Calu3 (cell line): Measurements from ENCODE around the gene ZNF691. TPM values are rescaled to one million over a fixed set of nuclear protein-coding genes. Genes with fewer than 3 reads are reported as not detected.

Source experiments
- BruUV-seq: library from RNA; stranded (reverse); fragments of 400-500 nt; replicated peaks from 2 replicates; lab custom pipeline; 2021; lab: Mats Ljungman, UMichigan
- CTCF ChIA-PET: fragments of 300-600 bp; sonication (Branson Sonifier 250); formaldehyde crosslinking; loops from one replicate; lab custom pipeline; 2022; ENCODE audit warnings: antibody characterized with exemption; lab: Charles Lee
- DNase-seq: peaks from one replicate; pipeline ENCODE4 v3.0.0; 2022
- H3K27ac Mint-ChIP-seq: one replicate; pipeline ENCODE4 v1.8.0; 2022; ENCODE audit warnings: mixed read lengths; ENCODE audit not compliant: unreplicated experiment
- H3K27me3 Mint-ChIP-seq: one replicate; pipeline ENCODE4 v1.8.0; 2022; ENCODE audit warnings: mixed read lengths; ENCODE audit not compliant: unreplicated experiment
- H3K36me3 Mint-ChIP-seq: one replicate; pipeline ENCODE4 v1.8.0; 2022; ENCODE audit warnings: mild to moderate bottlenecking, moderate library complexity, mixed read lengths; ENCODE audit not compliant: insufficient read depth, unreplicated experiment
- H3K4me1 Mint-ChIP-seq: one replicate; pipeline ENCODE4 v1.8.0; 2022; ENCODE audit warnings: mild to moderate bottlenecking, low read depth, mixed read lengths; ENCODE audit not compliant: unreplicated experiment
- H3K4me3 Mint-ChIP-seq: one replicate; pipeline ENCODE4 v1.8.0; 2022; ENCODE audit warnings: mild to moderate bottlenecking, low read depth, moderate library complexity, mixed read lengths; ENCODE audit not compliant: unreplicated experiment
- H3K9me3 Mint-ChIP-seq: one replicate; pipeline ENCODE4 v1.8.0; 2022; ENCODE audit warnings: low read depth, mixed read lengths; ENCODE audit not compliant: unreplicated experiment
- CTCF ChIP-seq: fragments of 200-600 bp; IDR thresholded peaks from one replicate; pipeline ENCODE4 v1.8.0; 2022; ENCODE audit warnings: antibody characterized with exemption; ENCODE audit not compliant: unreplicated experiment
- intact Hi-C: fragments of 100-400 bp; cut with micrococcal nuclease; formaldehyde crosslinking; loops from one replicate; pipeline ENCODE4 v1.10.0; 2022; ENCODE audit not compliant: unreplicated experiment
- total RNA-seq: library from RNA; stranded (reverse); gene quantifications from 2 replicates; pipeline ENCODE4 v1.2.3, GENCODE V29; 2022

ZNF691 gene
- total RNA-seq, 1 experiment from 2014 or later, result 12.0 TPM

- H3K27ac Mint-ChIP-seq, result no peak overlapping the region
- CTCF ChIA-PET, result no interaction called here
- TF ChIP-seq CTCF, result no peak
- peaks cover 18% of the 10 kb centered on the region for H3K27me3 Mint-ChIP-seq
- no TSS peak for BruUV-seq
- no peak overlapping the region for H3K4me3 Mint-ChIP-seq
- no peak for DNase-seq
- H3K36me3 Mint-ChIP-seq, result no peaks in the 10 kb centered on the region
- H3K9me3 Mint-ChIP-seq, result no peaks in the 10 kb centered on the region
- intact Hi-C loops, result no loop called here
- no peaks in the 10 kb centered on the region for H3K4me1 Mint-ChIP-seq
These were observed 39.8 kb downstream of the ZNF691 start for GRCh38 chr1:42886046-42886739.

GRCh38 chr1:42886800-42887199, 40.4 kb downstream of the ZNF691 start:
- intact Hi-C loops, result no loop called here
- DNase-seq, result no peak
- Mint-ChIP-seq H3K4me3 (no peak overlapping the region), H3K27me3 (peaks cover 24% of the 10 kb centered on the region), H3K36me3 (no peaks in the 10 kb centered on the region), H3K9me3 (no peaks in the 10 kb centered on the region), H3K4me1 (no peaks in the 10 kb centered on the region), H3K27ac (no peak overlapping the region)
- no TSS peak for BruUV-seq
- TF ChIP-seq CTCF, result no peak
- CTCF ChIA-PET, result no interaction called here

- Mint-ChIP-seq H3K4me3 (no peak overlapping the region), H3K27ac (no peak overlapping the region), H3K4me1 (no peaks in the 10 kb centered on the region), H3K27me3 (peaks cover 29% of the 10 kb centered on the region), H3K9me3 (no peaks in the 10 kb centered on the region), H3K36me3 (no peaks in the 10 kb centered on the region)
- TF ChIP-seq CTCF, result no peak
- no TSS peak for BruUV-seq
- DNase-seq, result no peak
- intact Hi-C loops, result no loop called here
- CTCF ChIA-PET, result no interaction called here
These were observed 41.0 kb downstream of the ZNF691 start for GRCh38 chr1:42887366-42887765.

GRCh38 chr1:42888013-42888633, 41.7 kb downstream of the ZNF691 start:
- Mint-ChIP-seq H3K4me3 (no peak overlapping the region), H3K9me3 (no peaks in the 10 kb centered on the region), H3K36me3 (no peaks in the 10 kb centered on the region), H3K4me1 (no peaks in the 10 kb centered on the region), H3K27ac (no peak overlapping the region), H3K27me3 (peaks cover 34% of the 10 kb centered on the region)
- no peak for TF ChIP-seq CTCF
- CTCF ChIA-PET, result no interaction called here
- DNase-seq, result no peak
- BruUV-seq, result no TSS peak
- intact Hi-C loops, result no loop called here
